ENCODE results near the gene FAM184B.

The FAM184B gene

DNA sequence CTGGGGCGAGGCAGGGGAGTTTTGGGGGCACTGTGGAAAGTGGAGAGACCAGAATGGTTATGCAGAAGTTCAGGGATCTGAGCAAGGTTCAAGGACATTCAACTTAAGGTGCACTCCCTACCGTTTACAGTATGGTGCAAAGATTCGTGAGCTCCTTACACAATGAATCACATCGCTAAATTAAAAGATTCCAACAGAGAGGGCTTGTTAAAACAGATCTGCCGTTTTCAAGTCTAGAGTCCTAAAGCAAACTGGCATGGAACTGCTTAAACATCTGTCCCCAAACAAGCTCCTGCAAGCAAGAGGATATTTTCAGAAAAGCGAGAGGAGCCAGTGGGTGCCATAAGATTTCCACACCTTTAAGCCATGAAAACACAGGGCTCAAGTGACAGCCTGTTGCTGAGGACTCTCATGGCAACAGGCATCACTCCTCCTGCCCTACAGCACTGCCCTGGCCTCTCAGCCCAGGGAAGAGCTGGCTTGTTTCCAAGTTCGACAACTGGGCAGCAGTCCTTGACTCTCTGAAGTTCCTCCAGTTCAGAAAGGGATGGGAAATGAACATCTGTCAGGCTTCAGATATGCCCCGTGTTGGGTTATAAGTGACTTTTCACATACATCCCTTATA is 10.0 kb downstream of the FAM184B start:
- peak; percentile 29 for DNase-seq

DNA sequence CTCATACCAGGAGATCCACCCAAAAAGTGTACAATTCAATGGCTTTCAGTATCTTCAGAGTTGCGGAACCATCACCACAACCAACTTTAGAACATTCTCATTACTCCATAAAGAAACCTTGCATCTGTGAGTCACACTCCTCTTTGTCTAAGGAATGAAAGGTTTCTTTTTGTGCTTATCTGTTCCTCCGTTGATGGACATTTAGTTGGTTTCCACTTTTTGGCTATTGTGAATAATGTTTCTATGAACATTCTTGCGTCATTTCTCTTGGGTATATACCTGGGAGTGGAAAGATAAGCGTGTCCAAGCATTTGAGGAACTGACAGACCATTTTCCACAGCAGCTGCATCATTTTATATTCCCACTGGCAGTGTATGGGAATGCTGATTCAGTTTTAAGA is 10.6 kb downstream of the FAM184B start:
- no peak for DNase-seq

DNA sequence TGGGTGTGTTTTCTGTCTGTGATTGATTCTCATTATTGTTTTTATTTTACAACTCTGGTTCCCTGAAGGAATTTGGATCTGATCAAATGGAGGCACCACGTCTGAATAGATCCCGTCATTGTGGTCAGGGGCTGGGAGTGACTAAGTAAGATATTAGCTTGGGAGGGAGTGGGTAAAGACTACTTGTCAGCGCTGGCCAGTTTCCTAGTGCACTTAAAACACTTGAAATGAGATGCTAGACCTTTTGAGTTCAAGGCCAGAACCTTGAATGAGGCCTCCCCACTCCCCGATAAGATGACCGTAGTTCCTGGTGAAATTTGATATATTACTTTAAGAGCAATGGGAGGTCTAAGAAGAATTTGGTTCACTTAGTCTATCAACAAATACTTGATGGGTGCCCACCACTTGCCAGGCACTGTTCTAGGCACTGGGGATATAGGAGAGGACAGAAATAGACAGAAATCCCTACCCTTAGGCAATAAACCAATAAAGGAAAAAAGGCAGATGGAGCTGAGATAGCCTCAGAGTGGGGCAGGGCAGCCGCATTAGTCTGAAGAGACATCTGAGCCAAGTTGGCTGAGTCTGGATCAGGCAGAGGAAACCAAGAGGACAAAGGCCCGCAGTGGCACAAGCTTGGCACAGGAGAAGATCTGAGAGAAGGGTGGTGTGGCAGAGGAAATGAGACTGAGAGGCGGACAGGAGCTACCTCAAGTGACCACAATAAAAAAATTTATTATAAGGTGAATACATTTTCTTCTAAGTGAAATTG is 11.8 kb downstream of the FAM184B start:
- DNase-seq = peak; percentile 1

GRCh38 chr4:17766826-17767458 is 14.5 kb downstream of the FAM184B start:
- no peak for DNase-seq

GRCh38 chr4:17765514-17766286 is 15.7 kb downstream of the FAM184B start:
- no peak for DNase-seq

GRCh38 chr4:17763931-17764330 is 17.5 kb downstream of the FAM184B start:
- DNase-seq = no peak

DNA sequence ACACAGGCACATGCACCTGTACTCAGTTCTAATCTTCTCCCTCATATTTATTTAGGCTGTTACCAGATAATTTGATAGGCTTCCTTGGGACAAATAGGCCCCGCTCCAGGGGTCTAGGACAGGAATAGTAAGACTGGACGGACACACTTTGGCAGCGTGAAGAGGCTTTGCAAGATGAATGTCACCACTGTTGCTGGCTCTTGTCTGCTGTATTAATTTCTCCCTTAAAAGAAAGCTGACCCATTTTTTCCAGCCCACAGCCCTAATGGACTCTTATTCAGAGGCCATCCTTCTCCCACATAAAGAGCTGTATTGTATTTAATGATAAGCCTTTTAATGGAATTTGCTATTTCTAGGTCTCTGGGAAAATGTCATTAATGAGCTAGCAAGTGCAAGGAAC is 18.0 kb downstream of the FAM184B start:
- no peak for DNase-seq

DNA sequence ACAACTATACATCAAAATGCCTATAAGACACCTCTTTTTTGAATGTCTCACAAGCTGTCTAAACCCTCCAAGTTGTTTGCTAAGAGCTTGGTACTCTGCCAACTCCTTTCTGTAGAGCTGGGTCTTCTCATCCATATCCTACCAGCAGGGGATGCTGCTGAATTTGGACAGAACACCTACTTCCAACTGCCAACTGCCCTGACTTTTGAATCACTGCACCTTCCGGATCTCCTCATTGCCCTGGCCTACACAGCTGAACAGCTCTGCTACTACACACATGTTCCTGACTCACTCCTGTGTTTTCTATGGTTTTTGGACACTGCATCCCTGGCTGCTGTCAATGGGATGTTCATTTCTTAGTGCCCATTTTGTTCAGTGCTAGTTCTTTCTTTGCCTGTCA is 18.7 kb downstream of the FAM184B start:
- DNase-seq = peak; percentile 20

- DNase-seq = no peak
Observed at GRCh38 chr4:17761062-17761461, 20.4 kb downstream of the FAM184B start.

DNA sequence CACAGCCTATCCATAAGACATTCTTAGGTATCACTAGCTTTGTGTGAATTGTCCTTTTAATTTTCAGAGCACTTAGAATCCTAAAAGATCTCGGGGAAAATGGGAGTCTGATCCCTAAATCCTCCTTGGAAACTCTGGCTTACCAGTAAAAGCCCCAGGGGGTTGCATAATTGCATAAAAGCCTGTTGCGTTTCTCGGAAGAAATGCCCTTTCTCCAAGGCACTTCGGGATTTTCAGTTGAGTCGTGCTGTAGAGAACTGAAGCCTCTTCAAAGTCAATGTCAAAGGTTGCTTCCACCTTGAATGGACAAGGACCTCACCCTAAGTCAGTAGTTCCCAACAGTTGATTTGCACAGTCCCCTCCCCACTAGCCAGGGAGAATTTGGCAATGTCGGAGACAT is 20.8 kb downstream of the FAM184B start:
- no peak for DNase-seq

- DNase-seq = no peak
Observed at GRCh38 chr4:17758485-17758884, 22.9 kb downstream of the FAM184B start.

DNA sequence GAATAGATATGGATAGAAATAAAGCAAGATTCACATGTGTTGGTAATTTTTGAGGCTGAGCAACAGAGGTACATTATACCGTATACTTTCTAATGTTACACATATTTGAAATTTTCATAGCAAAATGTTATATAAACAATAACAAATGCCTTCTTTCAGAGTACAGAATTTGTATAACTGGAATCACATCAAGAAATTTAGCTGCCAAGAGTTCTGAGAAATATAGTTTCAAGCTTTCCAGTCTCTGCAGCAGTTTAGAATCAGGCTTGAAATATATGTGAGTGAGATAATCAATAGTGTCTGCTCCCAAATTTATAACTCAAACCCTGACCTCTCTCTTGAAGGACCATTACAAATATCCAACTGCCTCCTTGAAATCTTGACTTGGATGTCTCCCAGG is 23.8 kb downstream of the FAM184B start:
- DNase-seq = no peak

DNA sequence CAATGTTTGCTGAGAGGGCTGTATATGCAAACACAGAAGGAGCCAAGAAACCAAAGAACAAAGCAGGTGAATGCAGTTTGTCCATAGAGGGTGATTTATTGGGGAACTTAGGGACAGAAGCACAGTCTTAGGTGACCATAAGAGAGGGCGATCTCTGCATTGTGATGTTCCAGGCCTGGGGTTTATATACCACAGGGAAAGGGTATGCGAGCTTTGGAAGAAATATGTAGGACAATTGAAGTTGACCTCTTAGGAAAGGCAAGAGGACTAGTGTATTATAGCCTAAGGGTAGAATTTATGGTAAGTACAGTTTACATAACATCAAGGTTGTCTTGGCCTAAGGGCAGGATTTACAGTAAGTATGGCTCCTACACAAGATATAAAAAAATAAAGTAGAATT is 27.8 kb downstream of the FAM184B start:
- no peak for DNase-seq

DNA sequence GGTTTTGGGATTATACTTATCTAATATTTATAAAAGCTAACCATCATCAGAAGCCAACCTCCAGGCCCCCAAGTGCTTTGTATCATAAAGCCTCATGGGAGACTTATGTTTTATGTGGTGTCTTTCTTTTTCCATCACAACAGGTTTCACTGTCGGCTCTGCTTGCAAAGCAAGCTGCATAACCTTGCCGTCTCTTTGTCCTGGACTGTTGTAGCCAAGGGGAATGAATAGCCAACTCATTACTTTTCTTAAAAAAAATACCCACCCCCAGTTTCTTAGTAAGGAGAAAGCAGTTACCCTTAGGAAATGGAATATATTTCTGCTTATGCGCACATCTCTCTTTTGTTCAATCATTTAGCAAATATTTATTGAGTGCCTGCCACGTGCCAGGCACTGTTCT is 40.7 kb downstream of the FAM184B start:
- DNase-seq = no peak

DNA sequence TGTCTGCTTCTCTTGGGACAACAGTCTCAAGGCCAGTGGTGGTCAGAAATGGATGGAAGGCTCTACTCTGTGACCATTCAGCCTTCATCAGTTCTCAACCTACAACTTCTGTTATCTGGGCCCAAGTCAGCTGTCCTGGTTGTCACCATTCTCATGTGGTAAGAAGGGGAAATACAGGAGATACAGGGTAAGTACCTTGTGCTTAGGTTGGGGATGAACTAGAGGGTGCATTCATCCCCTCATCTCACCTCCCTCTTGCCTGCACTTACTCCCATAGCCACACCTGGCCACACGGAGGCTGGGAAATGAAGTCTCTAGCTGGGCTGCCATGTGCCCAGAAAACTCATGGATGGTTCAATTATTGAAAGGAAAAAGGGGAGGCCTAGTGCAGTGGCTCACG is 44.9 kb downstream of the FAM184B start:
- DNase-seq = no peak

- no peak for DNase-seq
Observed at GRCh38 chr4:17726911-17727310, 54.5 kb downstream of the FAM184B start.

GRCh38 chr4:17723648-17724047 is 57.8 kb downstream of the FAM184B start:
- DNase-seq = no peak

- DNase-seq = no peak
Observed at GRCh38 chr4:17722356-17722700, 59.1 kb downstream of the FAM184B start.

DNA sequence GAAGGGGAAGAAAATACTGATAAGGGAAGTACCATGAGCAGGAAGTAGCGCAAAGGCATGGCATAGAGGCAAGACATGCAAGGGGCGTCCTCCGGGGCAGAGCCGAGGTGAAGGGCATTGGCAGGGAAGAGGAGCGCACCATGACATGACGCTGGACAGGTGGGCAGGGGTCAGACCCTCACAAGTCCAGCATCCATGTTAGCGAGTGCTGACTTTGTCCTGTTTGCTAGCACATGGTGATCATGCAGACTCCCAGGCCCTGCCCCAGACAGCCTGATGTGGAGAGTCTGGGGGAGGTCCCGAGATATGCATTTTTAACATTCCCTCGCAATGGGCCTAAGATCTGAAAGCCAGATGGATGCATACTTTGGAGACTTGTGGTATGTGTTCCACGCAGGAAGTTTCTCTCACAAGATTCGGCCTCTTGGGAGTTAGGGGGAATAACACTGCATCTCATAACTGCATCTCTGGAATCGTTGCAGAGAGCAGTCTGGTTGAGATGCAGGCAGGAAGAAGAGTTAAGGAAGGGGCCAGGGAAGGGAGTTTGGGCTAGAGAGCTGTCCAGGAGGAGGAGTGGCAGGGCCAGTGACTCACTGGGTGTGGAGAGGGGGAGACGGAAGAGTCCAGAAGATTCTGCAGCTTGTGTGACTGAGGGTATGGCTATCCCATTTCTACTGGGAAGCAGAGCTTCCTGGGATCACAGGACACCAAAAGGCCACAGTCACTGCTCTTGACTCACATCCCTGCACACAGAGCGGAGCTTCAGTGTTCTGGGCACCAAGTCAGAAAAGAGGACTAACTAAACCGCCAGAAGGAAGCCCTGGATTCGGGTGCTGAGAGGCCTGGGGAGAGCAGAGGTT is 59.7 kb downstream of the FAM184B start:
- DNase-seq = no peak

- DNase-seq = no peak
Observed at GRCh38 chr4:17719106-17719505, 62.3 kb downstream of the FAM184B start.

DNA sequence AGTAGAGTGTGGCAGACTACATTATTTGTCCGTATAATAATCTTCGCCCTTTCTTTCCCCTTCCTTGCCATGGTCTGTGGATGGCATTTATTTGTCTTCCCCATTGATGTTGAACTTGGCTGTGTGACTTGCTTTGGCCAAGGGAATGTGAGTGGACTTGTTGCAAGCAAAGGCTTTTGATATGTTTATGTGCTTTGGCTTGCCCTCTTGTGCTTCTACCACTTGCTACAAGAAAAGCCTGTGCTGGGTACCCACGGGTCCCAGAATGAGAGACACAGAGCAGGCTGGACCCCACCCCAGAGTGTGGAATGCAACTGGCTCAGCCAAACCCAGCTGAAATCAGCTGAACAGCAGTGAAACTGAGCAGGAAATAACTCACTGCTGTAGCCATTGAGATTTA is 63.0 kb downstream of the FAM184B start:
- no peak for DNase-seq

DNA sequence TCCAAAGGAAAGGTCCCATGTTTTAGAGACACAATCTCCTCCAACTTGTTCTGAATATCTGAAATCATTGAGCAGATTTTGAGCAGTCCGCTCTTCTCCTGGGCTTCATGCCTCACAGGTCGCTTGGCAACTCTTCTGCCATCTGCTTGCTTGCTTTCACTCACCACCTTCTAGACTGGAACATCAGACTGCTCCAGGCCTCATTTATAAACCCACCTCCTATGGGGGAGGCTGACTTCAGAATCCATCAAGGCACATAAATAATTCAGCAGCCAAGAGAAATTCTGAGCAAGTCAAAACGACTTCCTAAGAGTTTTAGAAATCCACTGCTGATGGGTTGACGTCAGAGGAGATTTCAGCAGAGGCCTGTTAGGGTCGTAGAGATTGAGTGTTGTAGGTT is 64.1 kb downstream of the FAM184B start:
- no peak for DNase-seq

- no peak for DNase-seq
Observed at GRCh38 chr4:17715511-17715910, 65.9 kb downstream of the FAM184B start.

Measured in DMS79 treated with DMSO at 0.1 percent for 48 hours (cell line).